H1 (cell line): ENCODE results near the gene MBNL1.

ENCODE experiments used
- CHD2 ChIP-seq: IDR thresholded peaks from 2 replicates; pipeline ENCODE4 v1.6.1; 2012; ENCODE audit warnings: low read length, improper control_type of control experiment
- CREB1 ChIP-seq: IDR thresholded peaks from 2 replicates; pipeline ENCODE4 v1.6.1; 2012; ENCODE audit warnings: inconsistent platforms
- GABPA ChIP-seq: IDR thresholded peaks from 2 replicates; pipeline ENCODE4 v1.6.1; 2011; ENCODE audit warnings: mild to moderate bottlenecking, low read length, moderate library complexity, borderline replicate concordance; ENCODE audit not compliant: insufficient read depth
- KDM5A ChIP-seq: fragments of 200-600 bp; IDR thresholded peaks from 2 replicates; pipeline ENCODE4 v1.7.1; 2012; ENCODE audit warnings: mild to moderate bottlenecking, low read length, inconsistent platforms, mixed read lengths
- POLR2A ChIP-seq, 2 experiments: IDR thresholded peaks; 1 replicate in 1 of 2; 2 replicates in 1 of 2; pipeline ENCODE4 v1.6.1; 2011; ENCODE audit warnings: low read depth in 2 of 2, low read length in 2 of 2, mild to moderate bottlenecking in 2 of 2; ENCODE audit errors: control extremely low read depth in 1 of 2
- TF ChIP-seq, protein P1 (sequence below): IDR thresholded peaks from 2 replicates; pipeline ENCODE4 v1.6.1; 2012; ENCODE audit warnings: inconsistent platforms

DNA sequence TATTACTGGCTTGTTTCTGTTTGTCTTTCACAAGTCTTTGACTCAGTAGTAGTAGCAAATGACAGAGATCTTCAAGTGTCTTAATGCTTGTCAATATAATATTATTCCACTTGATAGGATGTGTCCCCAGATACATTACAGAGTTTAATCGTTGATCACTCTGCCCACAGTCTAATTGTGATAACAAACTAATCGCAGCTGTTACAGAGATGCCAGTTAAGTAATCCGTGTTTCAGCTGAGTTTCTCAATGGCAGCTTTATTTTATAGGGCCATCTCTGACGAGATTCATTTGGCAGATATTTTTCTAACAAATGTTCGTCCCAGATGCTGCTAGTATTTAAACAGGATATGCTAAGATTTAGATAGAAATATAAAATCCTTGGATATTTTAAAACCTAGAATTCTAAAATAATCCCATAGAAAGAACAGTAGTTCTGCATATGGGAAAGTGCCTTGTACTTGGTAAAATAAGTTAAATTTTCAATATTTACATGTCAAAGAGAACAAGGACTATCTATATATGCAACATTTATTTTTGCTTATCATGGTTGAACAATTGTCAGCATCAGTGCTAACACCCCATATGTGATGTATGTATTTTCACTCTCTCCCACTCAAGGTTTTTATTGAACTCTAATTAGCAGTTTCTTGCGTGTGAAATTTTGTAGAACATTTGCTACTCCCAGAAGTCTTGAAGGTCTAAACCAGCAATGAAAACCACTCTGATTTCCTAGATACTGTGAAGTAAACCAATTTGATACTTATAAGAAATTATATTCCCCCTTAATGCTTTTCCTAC, 185.5 kb downstream of the MBNL1 start:
- TF ChIP-seq KDM5A (no peak), POLR2A (IDR thresholded peaks at IDR 0.05; ENCODE audit: control extremely low read depth in 1 of 2, low read depth in 2 of 2, low read length in 2 of 2) (no peak), GABPA (no peak), CHD2 (no peak), CREB1 (no peak)
- TF ChIP-seq, protein P1, sequence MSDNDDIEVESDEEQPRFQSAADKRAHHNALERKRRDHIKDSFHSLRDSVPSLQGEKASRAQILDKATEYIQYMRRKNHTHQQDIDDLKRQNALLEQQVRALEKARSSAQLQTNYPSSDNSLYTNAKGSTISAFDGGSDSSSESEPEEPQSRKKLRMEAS = no peak
